Measurements from ENCODE around the gene CHST11.

DNA sequence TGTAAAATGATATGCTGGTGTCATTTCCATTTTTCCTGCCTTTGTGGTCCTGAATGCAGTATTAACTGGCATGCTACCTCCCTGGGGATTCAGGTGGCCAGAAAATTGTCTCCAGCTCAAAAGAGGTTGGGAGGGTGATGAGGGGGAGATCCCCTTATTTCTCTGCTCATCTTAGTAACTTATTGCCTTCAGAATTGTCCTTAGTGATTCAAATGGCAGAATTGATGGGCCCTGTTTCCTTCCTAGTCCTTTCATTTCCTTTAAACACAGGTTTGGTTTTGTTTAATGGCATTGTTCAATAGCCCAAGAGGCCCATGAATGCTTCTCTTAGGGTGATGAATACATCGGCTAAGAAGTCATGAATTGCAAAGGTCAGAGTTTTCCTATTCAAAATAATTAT lies 294.4 kb downstream of the CHST11 start:
- TF ChIP-seq YY1 (IDR thresholded peaks at IDR 0.05; ENCODE audit: insufficient read depth, insufficient read length) = no peak
- TF ChIP-seq SUZ12 (IDR thresholded peaks at IDR 0.05; ENCODE audit: extremely low read depth, insufficient read depth, insufficient read length) = no peak

All from NT2/D1 (cell line).